Heart left ventricle (tissue), 13 donors: ENCODE data around the gene THOC5.
A peak's percentile ranks its signal among the peaks of the same experiment; 100 is the strongest.

ENCODE experiments used
- CTCF ChIP-seq, 12 donors: fragments of 200-600 bp; sonication (generic) in 4 of 12; IDR thresholded peaks; one replicate each; pipeline versions ENCODE4 v1.5.0 to v1.8.0; 2018 to 2022; ENCODE audit warnings: antibody characterized with exemption in 12 of 12, mild to moderate bottlenecking in 5 of 12
- POLR2A ChIP-seq, 2 donors: fragments of 450-650 bp; IDR thresholded peaks; one replicate each; pipeline ENCODE4 v1.6.1; 2017; ENCODE audit warnings: antibody characterized with exemption in 2 of 2, mild to moderate bottlenecking in 2 of 2, moderate library complexity in 2 of 2
- donor health status: ischemic (EF 13 %, LVEDD 7.1; RV severe dilation, severe dysfunction).
- donor health status: DM: no; HTN: yes; CAD: no.
- donor health status: DM: no; HTN: no; CAD: no.
- donor health status: ischemic (EF 25% LVEDD 6.9; RV normal size, moderate dysfunction).
- donor health status: ischemic (EF 25% LVEDD 5.7; RV mildly dilated, moderate dysfunction).
- donor health status: ischemic (EF 35%, LVEDD 5.7; RV mildly dilated, moderate dysfunction).
- donor health status: nonischemic (EF 11% LVEDD 7.7; RV severe dilation, severe dysfunction).
- donor health status: DM: yes; HTN: yes; CAD: no.
- donor health status: PGD.
- donor health status: ischemic (EF 29% LVEDD 5.4; RV normal size, mild dysfunction).
- donor health status: nonischemic (EF 23%, LVEDD 6.1; RV moderate dilation, normal function).

- TF ChIP-seq CTCF (IDR thresholded peaks at IDR 0.05) (peak in 1 of 12 donors; percentile 15), POLR2A (IDR thresholded peaks at IDR 0.05) (no peak)
Measured at GRCh38 chr22:29480512-29481264, 72.9 kb downstream of the THOC5 start.
